ENCODE measurements around the gene DOCK2. TPM values are rescaled to one million over a fixed set of nuclear protein-coding genes. Genes with fewer than 3 reads are reported as not detected.
"Not testable (repeated sequence)": the region's sequence is repeated elsewhere in the genome, so short reads cannot be mapped to it uniquely, and the experiment has no call there.

The DOCK2 gene
- polyA plus RNA-seq, 2 of the 4 experiments (the other 2 are of a cell fraction), result 2.1 to 4.6 TPM

DNA sequence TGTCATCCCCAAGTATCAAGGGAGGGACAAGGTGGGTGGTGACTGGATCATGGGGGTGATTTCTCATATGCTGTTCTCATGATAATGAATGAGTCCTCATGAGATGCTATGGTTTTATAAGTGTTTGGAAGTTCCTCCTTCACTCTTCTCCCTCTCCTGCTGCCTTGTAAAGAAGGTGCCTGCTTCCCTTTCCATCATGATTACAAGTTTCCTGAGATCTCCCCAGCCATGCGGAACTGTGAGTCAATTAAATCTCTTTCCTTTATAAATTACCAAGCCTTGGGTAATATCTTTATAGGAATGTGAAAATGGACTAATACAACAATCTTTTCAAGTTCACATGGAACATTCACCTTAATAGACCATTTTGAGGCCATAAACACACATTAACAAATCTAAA lies 21.5 kb upstream of the DOCK2 start:
- POLR2A ChIA-PET, result no interaction called here
- no peak overlapping the region for H3K27ac ChIP-seq

DNA sequence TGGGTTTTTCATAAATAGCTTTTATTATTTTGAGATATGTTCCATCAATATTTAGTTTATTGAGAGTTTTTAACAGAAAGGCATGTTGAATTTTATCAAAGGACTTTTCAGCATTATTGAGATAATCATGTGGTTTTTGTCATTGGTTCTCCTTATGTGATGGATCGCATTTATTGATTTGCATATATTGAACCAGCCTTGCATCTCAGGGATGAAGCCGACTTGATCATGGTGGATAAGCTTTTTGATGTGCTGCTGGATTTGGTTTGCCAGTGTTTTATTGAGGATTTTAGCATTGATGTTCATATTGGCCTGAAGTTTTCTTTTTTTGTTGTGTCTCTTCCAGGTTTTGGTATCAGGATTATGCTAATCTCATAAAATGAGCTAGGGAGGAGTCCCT lies 12.8 kb upstream of the DOCK2 start:
- CTCF ChIA-PET, result interaction anchor here (0.7 kb wide), 1 partner anchor 356 kb away, joined by 3 read pairs; the partner anchor contains the start of gene INSYN2B

More for the DNA sequence above, 21.5 kb upstream of the DOCK2 start:
- FAIRE-seq (no peak), DNase-seq (ENCODE audit: low read depth in 1 of 2, low spot score in 1 of 2) (no peak), ATAC-seq (no peak)
- 93% methylated on average over 1 of the region's 1 CpG for WGBS (ENCODE audit: missing lambda C conversion rate)
- CTCF ChIA-PET, result no interaction called here
- TF ChIP-seq KDM5A (IDR thresholded peaks at IDR 0.05), result no peak
- TF ChIP-seq, protein P1, sequence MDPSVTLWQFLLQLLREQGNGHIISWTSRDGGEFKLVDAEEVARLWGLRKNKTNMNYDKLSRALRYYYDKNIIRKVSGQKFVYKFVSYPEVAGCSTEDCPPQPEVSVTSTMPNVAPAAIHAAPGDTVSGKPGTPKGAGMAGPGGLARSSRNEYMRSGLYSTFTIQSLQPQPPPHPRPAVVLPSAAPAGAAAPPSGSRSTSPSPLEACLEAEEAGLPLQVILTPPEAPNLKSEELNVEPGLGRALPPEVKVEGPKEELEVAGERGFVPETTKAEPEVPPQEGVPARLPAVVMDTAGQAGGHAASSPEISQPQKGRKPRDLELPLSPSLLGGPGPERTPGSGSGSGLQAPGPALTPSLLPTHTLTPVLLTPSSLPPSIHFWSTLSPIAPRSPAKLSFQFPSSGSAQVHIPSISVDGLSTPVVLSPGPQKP (IDR thresholded peaks at IDR 0.05; ENCODE audit: low read depth, low read length), result no peak
- Histone ChIP-seq H3K4me1 (no peaks in the 10 kb centered on the region), H3K4me2 (no peak overlapping the region), H3K9me3 (peaks cover 6% of the 10 kb centered on the region; the same call in 1 of the 3 replicates), H3K4me3 (no peak overlapping the region)

DNA sequence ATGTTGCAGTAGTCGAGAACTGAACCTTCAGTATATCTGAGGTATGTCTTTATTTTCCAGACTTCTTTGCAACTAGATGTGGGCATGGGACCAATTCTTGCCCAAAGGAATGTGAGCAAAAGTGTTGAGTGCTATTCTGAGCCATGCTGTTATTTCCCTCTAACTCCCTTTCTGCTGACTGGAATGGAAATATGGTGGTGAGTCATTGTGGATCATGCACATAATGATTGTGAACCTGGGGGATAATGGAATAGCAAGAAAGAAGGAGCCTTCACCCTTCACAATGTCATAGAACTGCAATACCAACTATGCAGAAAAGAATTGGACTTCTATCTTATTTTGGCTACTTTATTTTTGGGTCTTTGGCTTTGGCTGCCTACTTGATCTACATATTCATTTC lies 10.3 kb upstream of the DOCK2 start:
- no peak for FAIRE-seq
- H3K4me1 ChIP-seq, result peaks cover 41% of the 10 kb centered on the region
- TF ChIP-seq FOSL2 (IDR thresholded peaks at IDR 0.05) (0 out of 2 replicates have a peak, but pooled peaks have one; percentile 37), FOSL2 (CRISPR knock-in tag; IDR thresholded peaks at IDR 0.05) (peak; percentile 66), MAFK (IDR thresholded peaks at IDR 0.05; ENCODE audit: partially characterized antibody) (peak; percentile 68)
- TF ChIP-seq, protein P2, sequence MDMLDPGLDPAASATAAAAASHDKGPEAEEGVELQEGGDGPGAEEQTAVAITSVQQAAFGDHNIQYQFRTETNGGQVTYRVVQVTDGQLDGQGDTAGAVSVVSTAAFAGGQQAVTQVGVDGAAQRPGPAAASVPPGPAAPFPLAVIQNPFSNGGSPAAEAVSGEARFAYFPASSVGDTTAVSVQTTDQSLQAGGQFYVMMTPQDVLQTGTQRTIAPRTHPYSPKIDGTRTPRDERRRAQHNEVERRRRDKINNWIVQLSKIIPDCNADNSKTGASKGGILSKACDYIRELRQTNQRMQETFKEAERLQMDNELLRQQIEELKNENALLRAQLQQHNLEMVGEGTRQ (IDR thresholded peaks at IDR 0.05), result no peak
- peak in 1 of 2 experiments; percentile 30 for DNase-seq (ENCODE audit: low read depth in 1 of 2, low spot score in 1 of 2)
- peak in 1 of 2 experiments; percentile 69; a peak in 4 of 6 replicates for ATAC-seq
- H3K4me2 ChIP-seq, result peak overlapping the region; percentile 34; the same call in 2 of the 3 replicates
- ChIA-PET CTCF (no interaction called here), POLR2A (no interaction called here)
- no peaks in the 10 kb centered on the region; the same call in 2 of the 3 replicates for H3K9me3 ChIP-seq
- H3K4me3 ChIP-seq, result no peak overlapping the region
- 47% methylated on average over 1 of the region's 1 CpG for WGBS (ENCODE audit: missing lambda C conversion rate)
- peak overlapping the region; percentile 5 to 59; a peak in 3 of 6 replicates for H3K27ac ChIP-seq

More for the DNA sequence above, 12.8 kb upstream of the DOCK2 start:
- H3K4me1 ChIP-seq, result peaks cover 17% of the 10 kb centered on the region
- 72% methylated on average over 2 of the region's 2 CpGs for WGBS (ENCODE audit: missing lambda C conversion rate)
- H3K9me3 ChIP-seq; H3K4me3 ChIP-seq; ATAC-seq; H3K27ac ChIP-seq; FAIRE-seq; H3K4me2 ChIP-seq; POLR2A ChIA-PET; DNase-seq (ENCODE audit: low read depth in 1 of 2, low spot score in 1 of 2): not testable (repeated sequence)

DNA sequence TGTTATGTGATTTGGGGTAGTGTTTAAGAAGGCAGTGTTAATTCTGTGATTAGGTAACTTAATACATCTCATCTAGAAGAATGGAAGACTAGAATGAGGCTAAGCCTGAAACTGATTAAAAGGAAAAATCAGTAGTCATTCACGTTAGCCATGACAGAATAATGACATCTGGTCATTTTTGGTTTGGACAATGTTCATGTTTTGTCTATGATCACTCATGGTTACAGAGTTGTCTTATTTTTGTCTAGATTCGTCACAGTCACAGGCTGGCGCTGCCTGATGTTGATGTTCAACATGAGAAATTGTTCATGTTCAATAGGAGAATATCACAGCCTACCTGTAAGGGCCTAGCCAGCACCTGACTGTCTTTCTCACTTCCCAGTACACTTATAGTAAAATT lies 9.5 kb upstream of the DOCK2 start:
- H3K27ac ChIP-seq, result peak overlapping the region in 1 of 2 experiments; percentile 58; a peak in 3 of 6 replicates
- TF ChIP-seq MAZ (IDR thresholded peaks at IDR 0.05; ENCODE audit: borderline replicate concordance, low read depth, low read length) (no peak), CBX8 (IDR thresholded peaks at IDR 0.05) (no peak), CBX2 (IDR thresholded peaks at IDR 0.05; ENCODE audit: borderline replicate concordance, low read depth) (no peak), ZSCAN20 (CRISPR knock-in tag; IDR thresholded peaks at IDR 0.05) (no peak), HOXB13 (CRISPR knock-in tag; IDR thresholded peaks at IDR 0.05; ENCODE audit: low read depth) (no peak), RFX5 (IDR thresholded peaks at IDR 0.05) (no peak), CHD4 (IDR thresholded peaks at IDR 0.05; ENCODE audit: borderline replicate concordance) (no peak), RNF2 (IDR thresholded peaks at IDR 0.05; ENCODE audit: borderline replicate concordance, low read depth) (no peak), CEBPB (IDR thresholded peaks at IDR 0.05) (no peak), HOXA7 (CRISPR knock-in tag; IDR thresholded peaks at IDR 0.05) (no peak), HOXB5 (CRISPR knock-in tag; IDR thresholded peaks at IDR 0.05) (no peak), PHF8 (IDR thresholded peaks at IDR 0.05; ENCODE audit: borderline replicate concordance, low read depth) (no peak), EP300 (IDR thresholded peaks at IDR 0.05) (no peak), RCOR1 (IDR thresholded peaks at IDR 0.05; ENCODE audit: low read depth, low read length) (no peak), SREBF2 (IDR thresholded peaks at IDR 0.05) (no peak)
- TF ChIP-seq, protein P3, sequence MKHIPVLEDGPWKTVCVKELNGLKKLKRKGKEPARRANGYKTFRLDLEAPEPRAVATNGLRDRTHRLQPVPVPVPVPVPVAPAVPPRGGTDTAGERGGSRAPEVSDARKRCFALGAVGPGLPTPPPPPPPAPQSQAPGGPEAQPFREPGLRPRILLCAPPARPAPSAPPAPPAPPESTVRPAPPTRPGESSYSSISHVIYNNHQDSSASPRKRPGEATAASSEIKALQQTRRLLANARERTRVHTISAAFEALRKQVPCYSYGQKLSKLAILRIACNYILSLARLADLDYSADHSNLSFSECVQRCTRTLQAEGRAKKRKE (CRISPR knock-in tag; IDR thresholded peaks at IDR 0.05; ENCODE audit: low read depth), result no peak
- TF ChIP-seq, protein P4, sequence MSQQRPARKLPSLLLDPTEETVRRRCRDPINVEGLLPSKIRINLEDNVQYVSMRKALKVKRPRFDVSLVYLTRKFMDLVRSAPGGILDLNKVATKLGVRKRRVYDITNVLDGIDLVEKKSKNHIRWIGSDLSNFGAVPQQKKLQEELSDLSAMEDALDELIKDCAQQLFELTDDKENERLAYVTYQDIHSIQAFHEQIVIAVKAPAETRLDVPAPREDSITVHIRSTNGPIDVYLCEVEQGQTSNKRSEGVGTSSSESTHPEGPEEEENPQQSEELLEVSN (IDR thresholded peaks at IDR 0.05; ENCODE audit: borderline replicate concordance, low read depth), result no peak
- POLR2A ChIA-PET, result no interaction called here
- FAIRE-seq (no peak), ATAC-seq (no peak), DNase-seq (ENCODE audit: low read depth in 1 of 2, low spot score in 1 of 2) (no peak)
- CTCF ChIA-PET, result interaction anchor here (1.0 kb wide), 1 partner anchor 18 kb away, joined by 3 read pairs; no protein-coding TSS in a partner anchor
- H3K4me2 ChIP-seq, result no peak overlapping the region
- no peaks in the 10 kb centered on the region; the same call in 2 of the 3 replicates for H3K9me3 ChIP-seq
- 83% methylated on average over 3 of the region's 3 CpGs for WGBS (ENCODE audit: missing lambda C conversion rate)
- peaks cover 45% of the 10 kb centered on the region for H3K4me1 ChIP-seq
- no peak overlapping the region for H3K4me3 ChIP-seq

All from A549 (cell line).